HEK293T (cell line): ENCODE results near the gene ZBTB4.

Experiments
- ARNT ChIP-seq: fragments of 450-650 bp; IDR thresholded peaks from 2 replicates; pipeline ENCODE4 v1.6.1; 2017; ENCODE audit warnings: mild to moderate bottlenecking
- BHLHE40 ChIP-seq: fragments of 450-650 bp; IDR thresholded peaks from 2 replicates; pipeline ENCODE4 v1.6.1; 2016; ENCODE audit warnings: mild to moderate bottlenecking, moderate library complexity, borderline replicate concordance
- FOXA1 ChIP-seq: fragments of 450-650 bp; IDR thresholded peaks from 2 replicates; pipeline ENCODE4 v1.6.1; 2016; ENCODE audit warnings: mild to moderate bottlenecking
- PKNOX1 ChIP-seq: fragments of 450-650 bp; IDR thresholded peaks from 2 replicates; pipeline ENCODE4 v1.6.1; 2016
- SP1 ChIP-seq: fragments of 450-650 bp; IDR thresholded peaks from 2 replicates; pipeline ENCODE4 v1.6.1; 2017
- SUZ12 ChIP-seq: fragments of 450-650 bp; IDR thresholded peaks from 2 replicates; pipeline ENCODE4 v1.6.1; 2016; ENCODE audit warnings: mild to moderate bottlenecking
- TARDBP ChIP-seq: fragments of 450-650 bp; IDR thresholded peaks from 2 replicates; pipeline ENCODE4 v1.6.1; 2016
- ZNF384 ChIP-seq: fragments of 450-650 bp; IDR thresholded peaks from 2 replicates; pipeline ENCODE4 v1.6.1; 2016

DNA sequence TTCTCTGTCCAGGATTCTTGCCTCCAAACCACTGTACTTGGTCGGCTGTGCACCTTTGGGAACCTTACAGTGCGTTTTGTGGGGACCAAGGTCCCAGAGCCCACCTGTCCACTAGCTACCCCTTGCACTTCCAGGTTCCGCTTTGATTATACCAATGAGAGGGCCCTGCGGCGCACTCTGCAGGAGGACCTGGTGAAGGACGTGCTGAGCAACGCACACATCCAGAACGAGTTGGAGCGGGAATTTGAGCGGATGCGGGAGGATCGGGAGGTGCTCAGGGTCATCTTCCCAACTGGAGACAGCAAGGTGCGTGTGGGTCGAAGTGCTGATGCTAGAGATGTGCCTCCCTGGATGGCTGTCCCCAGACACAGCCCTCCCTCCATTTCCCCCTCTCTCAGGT lies 23.6 kb upstream of the ZBTB4 start:
- no peak for TF ChIP-seq PKNOX1
- no peak for TF ChIP-seq ARNT
- TF ChIP-seq ZNF384 = no peak
- no peak for TF ChIP-seq BHLHE40
- TF ChIP-seq SP1 = no peak
- TF ChIP-seq SUZ12 = no peak
- no peak for TF ChIP-seq TARDBP
- no peak for TF ChIP-seq FOXA1
